ENCODE measurements around the gene HECTD3. TPM values are rescaled to one million over a fixed set of nuclear protein-coding genes. Genes with fewer than 3 reads are reported as not detected.
"Not testable (repeated sequence)": the region's sequence is repeated elsewhere in the genome, so short reads cannot be mapped to it uniquely, and the experiment has no call there.

Gene HECTD3
- polyA plus RNA-seq, 3 donors = 32.6 to 45.7 (median 34.2) TPM

- not testable (repeated sequence) for H3K27ac ChIP-seq (ENCODE audit: low read depth, low read length)
- WGBS, 3 donors = 87 to 89% (median 88%) methylated on average over 8 of the region's 8 CpGs
Observed at GRCh38 chr1:45001576-45001975, 9.5 kb downstream of the HECTD3 start.

DNA sequence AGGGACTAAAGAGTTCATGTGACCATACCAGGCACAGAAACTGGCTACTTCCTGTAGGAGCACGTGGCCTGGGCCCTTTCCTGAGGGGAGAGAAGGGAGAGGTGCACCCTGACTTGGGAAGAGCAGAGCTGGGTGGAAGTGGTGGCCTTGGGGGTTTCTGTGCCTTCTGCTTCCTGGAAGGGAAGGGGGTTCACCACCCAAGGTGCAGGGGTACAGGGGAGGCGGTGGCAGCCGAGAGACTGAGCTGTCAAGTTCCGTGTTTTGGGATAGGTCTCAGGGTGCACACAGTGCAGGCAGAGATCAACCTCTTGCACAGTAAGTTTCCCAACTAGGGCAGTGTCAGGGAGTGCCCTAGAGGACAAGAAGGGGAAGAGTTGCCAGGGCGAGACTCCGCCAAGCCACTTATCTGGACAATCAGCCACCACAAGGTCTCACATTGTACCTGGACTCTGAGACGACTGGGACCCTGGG is 10.1 kb downstream of the HECTD3 start:
- WGBS, 3 donors = 43 to 52% (median 47%) methylated on average over 7 of the region's 7 CpGs
- H3K27ac ChIP-seq (ENCODE audit: low read depth, low read length) = no peak overlapping the region

DNA sequence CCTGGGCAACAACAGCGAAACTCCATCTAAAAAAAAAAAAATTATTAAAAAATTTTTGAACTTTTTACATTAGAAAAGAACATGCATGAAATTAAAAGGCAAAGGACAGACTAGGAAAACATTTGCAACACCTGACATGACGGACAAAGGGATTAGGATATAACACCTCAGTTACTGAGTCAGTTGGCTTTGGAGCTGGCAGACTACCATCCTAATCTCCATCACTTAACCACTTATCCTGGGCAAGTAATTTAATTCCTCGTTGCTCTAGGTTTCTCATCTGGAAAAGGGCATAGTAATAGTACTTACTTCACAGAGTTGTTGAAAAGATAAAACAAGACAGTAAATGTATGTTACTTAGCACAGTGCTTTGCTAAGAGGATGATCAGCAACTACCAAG is 11.9 kb downstream of the HECTD3 start:
- no peak overlapping the region for H3K27ac ChIP-seq (ENCODE audit: low read depth, low read length)
- WGBS, 3 donors = 81 to 89% (median 83%) methylated on average over 3 of the region's 3 CpGs

DNA sequence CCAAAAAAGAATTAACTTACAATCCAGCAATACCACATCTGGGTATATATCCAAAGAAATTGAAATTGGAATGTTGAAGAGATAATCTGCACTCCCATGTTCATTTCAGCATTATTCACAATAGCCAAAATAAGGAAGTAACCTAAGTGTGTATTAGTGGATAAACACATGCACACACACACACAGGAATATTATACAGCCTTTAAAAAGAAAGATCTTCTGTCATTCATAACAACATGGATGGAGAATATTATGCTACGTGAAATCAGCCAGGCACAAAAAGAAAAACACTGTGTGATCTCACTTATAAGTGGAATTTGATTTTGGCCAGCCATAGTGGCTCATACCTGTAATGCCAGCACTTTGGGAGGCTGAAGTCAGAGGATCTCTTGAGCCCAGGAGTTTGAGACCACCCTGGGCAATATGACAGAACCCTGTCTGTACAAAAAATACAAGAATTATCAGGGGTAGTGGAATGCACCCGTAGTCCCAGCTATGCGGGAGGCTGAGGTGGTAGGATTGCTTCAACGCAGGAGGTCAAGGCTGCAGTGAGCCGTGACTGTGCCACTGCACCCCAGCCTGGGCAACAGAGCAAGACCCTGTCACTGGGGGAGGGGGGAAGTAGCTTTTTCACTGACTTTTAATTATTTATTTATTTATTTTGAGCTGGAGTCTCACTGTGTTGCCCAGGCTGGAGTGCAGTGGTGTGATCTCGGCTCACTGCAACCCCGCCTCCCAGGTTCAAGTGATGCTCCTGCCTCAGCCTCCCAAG is 15.5 kb downstream of the HECTD3 start:
- 93 to 96% (median 96%) methylated on average over 7 of the region's 7 CpGs for WGBS, 3 donors
- H3K27ac ChIP-seq (ENCODE audit: low read depth, low read length) = no peak overlapping the region

GRCh38 chr1:44994309-44994898 is 16.7 kb downstream of the HECTD3 start:
- H3K27ac ChIP-seq (ENCODE audit: low read depth, low read length) = no peak overlapping the region
- WGBS, 3 donors = 58 to 70% (median 64%) methylated on average over 7 of the region's 7 CpGs

- H3K27ac ChIP-seq (ENCODE audit: low read depth, low read length) = no peak overlapping the region
- WGBS, 3 donors = 89 to 95% (median 93%) methylated on average over 24 of the region's 24 CpGs
Observed at GRCh38 chr1:44988531-44989156, 22.5 kb downstream of the HECTD3 start.

DNA sequence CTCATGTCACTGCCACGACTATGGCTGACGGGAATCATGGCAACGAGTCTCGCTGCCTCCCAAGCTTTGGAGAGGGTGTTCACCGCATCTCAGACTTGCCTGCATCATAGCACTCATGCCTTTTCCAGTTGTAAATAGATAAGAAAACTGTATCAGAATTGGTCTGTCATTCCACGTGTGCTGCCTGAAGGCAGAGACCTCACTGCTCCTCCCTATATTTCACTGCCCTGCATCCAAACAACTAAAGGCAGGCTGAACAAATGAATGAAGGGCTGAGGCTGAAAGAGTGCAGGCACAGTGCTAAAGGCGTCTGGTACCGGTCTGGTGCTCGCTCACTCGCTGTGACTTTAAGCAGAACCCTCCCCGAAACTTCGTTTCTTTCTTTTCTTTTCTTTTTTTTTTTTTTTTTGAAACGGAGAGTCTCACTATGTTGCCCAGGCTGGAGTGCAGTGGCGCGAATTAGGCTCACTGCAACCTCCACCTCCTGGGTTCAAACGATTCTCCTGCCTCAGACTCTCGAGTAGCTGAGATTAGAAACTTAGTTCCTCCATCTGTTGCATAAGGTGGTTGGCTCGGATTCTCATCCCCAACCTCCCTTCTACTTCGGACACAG is 25.3 kb downstream of the HECTD3 start:
- 3 to 9% (median 6%) methylated on average over 19 of the region's 19 CpGs for WGBS, 3 donors
- no peak overlapping the region for H3K27ac ChIP-seq (ENCODE audit: low read depth, low read length)

DNA sequence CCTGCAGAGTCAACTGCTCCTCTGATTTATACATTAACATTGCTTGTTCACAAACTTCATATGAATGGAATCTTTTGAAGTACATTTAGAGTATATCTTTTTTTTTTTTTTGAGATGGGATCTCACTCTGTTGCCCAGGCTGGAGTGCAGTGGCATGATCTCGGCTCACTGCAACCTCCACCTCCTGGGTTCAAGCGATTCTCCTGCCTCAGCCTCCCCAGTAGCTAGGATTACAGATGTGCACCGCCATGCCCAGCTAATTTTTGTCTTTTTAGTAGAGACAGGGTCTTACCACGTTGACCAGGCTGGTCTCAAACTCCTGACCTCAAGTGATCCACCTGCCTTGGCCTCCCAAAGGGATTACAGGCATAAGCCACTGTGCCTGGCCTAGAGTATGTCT is 33.8 kb downstream of the HECTD3 start:
- 98 to 99% (median 99%) methylated on average over 4 of the region's 4 CpGs for WGBS, 3 donors
- H3K27ac ChIP-seq (ENCODE audit: low read depth, low read length) = not testable (repeated sequence)

- H3K27ac ChIP-seq (ENCODE audit: low read depth, low read length) = no peak overlapping the region
- 98 to 100% (median 98%) methylated on average over 2 of the region's 2 CpGs for WGBS, 3 donors
Observed at GRCh38 chr1:44976252-44976651, 34.9 kb downstream of the HECTD3 start.

- 88 to 95% (median 93%) methylated on average over 1 of the region's 1 CpG for WGBS, 3 donors
- H3K27ac ChIP-seq (ENCODE audit: low read depth, low read length) = no peak overlapping the region
Observed at GRCh38 chr1:44973645-44974044, 37.5 kb downstream of the HECTD3 start.

DNA sequence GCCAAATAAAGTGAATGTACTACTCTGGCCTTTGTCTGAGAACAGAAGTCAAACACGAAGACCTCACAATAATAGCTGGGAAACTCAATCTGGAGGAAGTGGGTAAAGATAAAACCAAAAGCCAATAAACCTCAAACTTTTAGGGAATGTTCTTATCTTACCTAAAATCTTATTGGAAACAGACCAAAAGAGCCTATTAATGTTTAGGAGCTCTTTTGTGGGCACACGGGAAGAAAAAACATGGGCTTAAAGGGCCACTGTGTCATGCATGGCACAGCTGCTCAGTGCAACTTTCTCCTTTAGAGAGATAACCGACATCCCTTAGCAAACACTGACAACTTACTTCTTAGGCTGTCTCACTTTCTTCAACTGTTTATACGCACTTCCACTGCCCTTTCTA is 40.8 kb downstream of the HECTD3 start:
- H3K27ac ChIP-seq (ENCODE audit: low read depth, low read length) = no peak overlapping the region
- WGBS, 3 donors = 48 to 61% (median 56%) methylated on average over 4 of the region's 4 CpGs

DNA sequence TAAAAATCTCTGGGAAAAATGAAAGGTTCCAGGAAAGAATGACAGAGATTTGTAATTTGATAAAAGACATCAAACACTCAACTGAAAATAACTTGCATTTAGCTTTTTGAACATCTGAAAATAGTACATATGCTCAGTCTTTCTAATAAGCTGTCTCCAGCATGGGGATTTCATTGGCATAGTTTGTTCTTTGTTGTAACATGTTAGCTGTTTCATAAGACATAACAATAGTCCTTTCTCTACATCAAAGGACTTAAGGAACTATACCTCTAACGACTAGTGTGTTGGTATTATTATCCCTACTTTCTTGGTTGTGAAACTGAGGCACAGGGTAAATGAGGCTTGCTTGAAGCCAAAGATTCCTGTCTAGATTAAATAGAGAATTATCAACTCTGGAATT is 46.7 kb downstream of the HECTD3 start:
- WGBS, 3 donors = 58 to 76% (median 68%) methylated on average over 1 of the region's 1 CpG
- H3K27ac ChIP-seq (ENCODE audit: low read depth, low read length) = no peak overlapping the region

GRCh38 chr1:44962729-44963128 is 48.4 kb downstream of the HECTD3 start:
- WGBS, 3 donors = 93 to 96% (median 96%) methylated on average over 3 of the region's 3 CpGs
- no peak overlapping the region for H3K27ac ChIP-seq (ENCODE audit: low read depth, low read length)

DNA sequence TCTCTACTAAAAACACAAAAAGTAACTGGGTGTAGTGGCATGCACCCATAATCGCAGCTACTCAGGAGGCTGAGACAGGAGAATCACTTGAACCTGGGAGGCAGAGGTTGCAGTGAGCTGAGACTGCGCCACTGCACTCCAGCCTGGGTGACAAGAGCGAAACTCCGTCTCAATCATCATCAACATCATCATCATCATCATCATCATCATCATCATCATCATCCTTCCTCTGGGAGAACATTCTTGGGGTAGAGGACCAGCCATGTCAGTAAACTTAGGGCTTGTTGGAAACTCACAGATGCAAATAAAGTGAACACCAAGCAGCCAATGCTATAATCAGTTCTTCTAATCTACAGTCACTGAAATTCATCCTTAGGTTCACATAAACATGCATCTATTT is 49.1 kb downstream of the HECTD3 start:
- not testable (repeated sequence) for H3K27ac ChIP-seq (ENCODE audit: low read depth, low read length)
- 93 to 97% (median 95%) methylated on average over 4 of the region's 4 CpGs for WGBS, 3 donors

DNA sequence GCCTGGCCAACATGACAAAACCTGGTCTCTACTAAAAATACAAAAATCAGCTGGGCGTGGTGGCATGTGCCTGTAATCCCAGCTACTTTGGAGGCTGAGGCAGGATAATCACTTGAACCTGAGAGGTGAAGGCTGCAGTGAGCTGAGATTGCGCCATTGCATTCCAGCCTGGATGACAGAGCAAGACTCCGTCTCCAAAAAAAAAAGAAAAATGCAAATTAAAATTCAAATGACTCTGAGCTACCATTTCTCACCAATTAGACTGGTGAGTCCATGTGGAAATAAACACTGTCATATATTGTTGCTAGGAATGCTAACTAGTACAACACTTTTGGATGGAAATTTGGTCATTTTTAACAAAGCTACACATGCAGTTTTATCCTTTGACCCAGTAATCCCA is 53.6 kb downstream of the HECTD3 start:
- WGBS, 3 donors = 84 to 89% (median 88%) methylated on average over 3 of the region's 3 CpGs
- H3K27ac ChIP-seq (ENCODE audit: low read depth, low read length) = not testable (repeated sequence)

DNA sequence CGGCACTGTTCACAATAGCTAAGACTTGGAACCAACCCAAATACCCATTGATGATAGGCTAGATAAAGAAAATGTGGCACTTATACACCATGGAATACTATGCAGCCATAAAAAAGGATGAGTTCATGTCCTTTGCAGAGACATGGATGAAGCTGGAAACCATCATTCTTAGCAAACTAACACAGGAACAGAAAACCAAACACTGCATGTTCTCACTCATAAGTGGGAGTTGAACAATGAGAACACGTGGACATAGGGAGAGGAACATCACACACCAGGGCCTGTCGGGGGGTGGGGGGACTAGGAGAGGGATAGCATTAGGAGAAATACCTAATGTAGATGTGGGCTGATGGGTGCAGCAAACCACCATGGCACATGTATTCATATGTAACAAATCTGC is 55.0 kb downstream of the HECTD3 start:
- 97 to 98% (median 97%) methylated on average over 3 of the region's 3 CpGs for WGBS, 3 donors
- H3K27ac ChIP-seq (ENCODE audit: low read depth, low read length) = not testable (repeated sequence)

Measured in adipose tissue (tissue), 3 donors.